Stimulated activated CD4-positive, alpha-beta T cell treated with anti-CD3 and anti-CD28 coated beads, Interleukin-12 subunit alpha, Interleukin-12 subunit beta, amount 100 ng/mL, for 48 hours (primary cell): ENCODE measurements around the gene INTS11.
A peak's percentile ranks its signal among the peaks of the same experiment; 100 is the strongest.

Experiments
- DNase-seq, 3 donors: peaks; one replicate each; pipeline ENCODE4 v3.0.0-alpha.2; 2020; ENCODE audit warnings: low read depth in 2 of 3, low spot score in 1 of 3

INTS11 gene

GRCh38 chr1:1345384-1345783, 20.9 kb upstream of the INTS11 start:
- no peak for DNase-seq

GRCh38 chr1:1344655-1345361, 20.3 kb upstream of the INTS11 start:
- DNase-seq: peak in 2 of 3 donors; percentile 37 to 55

GRCh38 chr1:1343811-1344421, 19.5 kb upstream of the INTS11 start:
- no peak for DNase-seq

GRCh38 chr1:1342584-1343115, 18.2 kb upstream of the INTS11 start:
- DNase-seq: no peak

- no peak for DNase-seq
Measured at GRCh38 chr1:1342061-1342562, 17.7 kb upstream of the INTS11 start.

GRCh38 chr1:1341549-1342021, 17.1 kb upstream of the INTS11 start:
- no peak for DNase-seq

GRCh38 chr1:1340791-1341548, 16.5 kb upstream of the INTS11 start:
- DNase-seq: no peak

GRCh38 chr1:1340185-1340584, 15.7 kb upstream of the INTS11 start:
- no peak for DNase-seq

- DNase-seq: no peak
Measured at GRCh38 chr1:1338278-1338677, 13.8 kb upstream of the INTS11 start.

- peak; percentile 30 to 44 (median 37) for DNase-seq
Measured at GRCh38 chr1:1337793-1338147, 13.3 kb upstream of the INTS11 start.

- DNase-seq: no peak
Measured at GRCh38 chr1:1336931-1337792, 12.7 kb upstream of the INTS11 start.

- no peak for DNase-seq
Measured at GRCh38 chr1:1336446-1336845, 12.0 kb upstream of the INTS11 start.

GRCh38 chr1:1335792-1336248, 11.4 kb upstream of the INTS11 start:
- no peak for DNase-seq

- DNase-seq: no peak
Measured at GRCh38 chr1:1335283-1335682, 10.8 kb upstream of the INTS11 start.

- no peak for DNase-seq
Measured at GRCh38 chr1:1334835-1335234, 10.4 kb upstream of the INTS11 start.

- no peak for DNase-seq
Measured at GRCh38 chr1:1333551-1334241, 9.2 kb upstream of the INTS11 start.

GRCh38 chr1:1332774-1333480, 8.5 kb upstream of the INTS11 start:
- no peak for DNase-seq

- no peak for DNase-seq
Measured at GRCh38 chr1:1332031-1332755, 7.7 kb upstream of the INTS11 start.
